WTC11 (cell line): ENCODE results near the gene HSP90AB1.

Experiments
- ATF1 ChIP-seq: sonication (generic); formaldehyde crosslinking; IDR thresholded peaks from 2 replicates; pipeline ENCODE4 v1.8.1; 2023; ENCODE audit warnings: mild to moderate bottlenecking, moderate library complexity, missing genetic modification reagents
- ESRRA ChIP-seq: sonication (generic); formaldehyde crosslinking; IDR thresholded peaks from 2 replicates; pipeline ENCODE4 v1.8.1; 2022; ENCODE audit warnings: mild to moderate bottlenecking, missing genetic modification reagents, borderline replicate concordance
- NR2C2 ChIP-seq: sonication (generic); formaldehyde crosslinking; IDR thresholded peaks from 2 replicates; pipeline ENCODE4 v1.8.0; 2022; ENCODE audit warnings: mild to moderate bottlenecking, missing genetic modification reagents
- SP1 ChIP-seq: sonication (generic); formaldehyde crosslinking; conservative IDR thresholded peaks from 2 replicates; pipeline ENCODE4 v1.8.1; 2022; ENCODE audit warnings: missing genetic modification reagents
- TEAD4 ChIP-seq: sonication (generic); formaldehyde crosslinking; IDR thresholded peaks from 2 replicates; pipeline ENCODE4 v1.8.0; 2022; ENCODE audit warnings: mild to moderate bottlenecking, missing genetic modification reagents
- TF ChIP-seq, protein P1 (sequence below): fragments of 200-600 bp; IDR thresholded peaks from 2 replicates; pipeline ENCODE4 v1.8.0; 2022; ENCODE audit warnings: antibody characterized with exemption
- TF ChIP-seq, protein P2 (sequence below): fragments of 250-450 bp; sonication (Bioruptor Pico); IDR thresholded peaks from 2 replicates; pipeline ENCODE4 v2.1.2; 2022; ENCODE audit warnings: mild to moderate bottlenecking, moderate library complexity
- TF ChIP-seq, protein P3 (sequence below): sonication (generic); formaldehyde crosslinking; IDR thresholded peaks from 2 replicates; pipeline ENCODE4 v1.8.0; 2022; ENCODE audit warnings: missing genetic modification reagents
- TF ChIP-seq, protein P4 (sequence below): sonication (generic); formaldehyde crosslinking; IDR thresholded peaks from 2 replicates; pipeline ENCODE4 v1.8.1; 2023; ENCODE audit warnings: mild to moderate bottlenecking, missing genetic modification reagents, borderline replicate concordance

DNA sequence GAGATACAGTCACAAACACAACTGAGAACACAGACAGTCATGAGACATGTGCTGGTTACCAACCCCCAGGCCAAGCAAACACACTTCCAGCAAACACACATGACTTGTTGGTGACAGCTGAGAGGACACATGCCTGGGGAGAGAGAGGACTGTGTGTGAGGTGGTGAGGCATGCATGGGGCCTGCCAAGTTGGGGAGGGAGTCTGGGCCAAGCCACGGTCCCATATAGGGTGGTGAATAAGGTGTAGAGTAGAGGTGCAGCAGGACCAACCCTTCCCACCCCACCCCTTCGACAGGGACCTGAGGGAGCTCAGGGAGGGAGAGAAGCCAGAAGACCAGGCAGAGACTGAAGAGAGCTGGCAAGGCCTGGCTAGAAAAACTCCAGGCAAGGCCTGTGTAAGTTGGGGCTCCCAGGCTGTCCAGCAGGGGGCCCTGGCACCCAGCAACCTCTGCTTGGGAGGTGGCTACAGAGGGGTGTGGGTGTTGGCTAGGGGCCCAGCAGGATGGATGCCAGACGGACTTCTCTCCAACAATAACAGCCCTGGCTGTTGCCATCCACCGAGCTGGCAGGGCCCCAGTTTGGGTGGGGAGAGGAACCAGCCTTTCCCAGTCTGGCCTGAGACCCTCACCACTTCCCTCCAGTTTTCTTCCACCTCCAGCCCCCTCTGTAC lies 25.5 kb upstream of the HSP90AB1 start:
- TF ChIP-seq, protein P1, sequence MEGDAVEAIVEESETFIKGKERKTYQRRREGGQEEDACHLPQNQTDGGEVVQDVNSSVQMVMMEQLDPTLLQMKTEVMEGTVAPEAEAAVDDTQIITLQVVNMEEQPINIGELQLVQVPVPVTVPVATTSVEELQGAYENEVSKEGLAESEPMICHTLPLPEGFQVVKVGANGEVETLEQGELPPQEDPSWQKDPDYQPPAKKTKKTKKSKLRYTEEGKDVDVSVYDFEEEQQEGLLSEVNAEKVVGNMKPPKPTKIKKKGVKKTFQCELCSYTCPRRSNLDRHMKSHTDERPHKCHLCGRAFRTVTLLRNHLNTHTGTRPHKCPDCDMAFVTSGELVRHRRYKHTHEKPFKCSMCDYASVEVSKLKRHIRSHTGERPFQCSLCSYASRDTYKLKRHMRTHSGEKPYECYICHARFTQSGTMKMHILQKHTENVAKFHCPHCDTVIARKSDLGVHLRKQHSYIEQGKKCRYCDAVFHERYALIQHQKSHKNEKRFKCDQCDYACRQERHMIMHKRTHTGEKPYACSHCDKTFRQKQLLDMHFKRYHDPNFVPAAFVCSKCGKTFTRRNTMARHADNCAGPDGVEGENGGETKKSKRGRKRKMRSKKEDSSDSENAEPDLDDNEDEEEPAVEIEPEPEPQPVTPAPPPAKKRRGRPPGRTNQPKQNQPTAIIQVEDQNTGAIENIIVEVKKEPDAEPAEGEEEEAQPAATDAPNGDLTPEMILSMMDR: peak; percentile 45; the same call in 1 of the 2 replicates
- TF ChIP-seq, protein P2, sequence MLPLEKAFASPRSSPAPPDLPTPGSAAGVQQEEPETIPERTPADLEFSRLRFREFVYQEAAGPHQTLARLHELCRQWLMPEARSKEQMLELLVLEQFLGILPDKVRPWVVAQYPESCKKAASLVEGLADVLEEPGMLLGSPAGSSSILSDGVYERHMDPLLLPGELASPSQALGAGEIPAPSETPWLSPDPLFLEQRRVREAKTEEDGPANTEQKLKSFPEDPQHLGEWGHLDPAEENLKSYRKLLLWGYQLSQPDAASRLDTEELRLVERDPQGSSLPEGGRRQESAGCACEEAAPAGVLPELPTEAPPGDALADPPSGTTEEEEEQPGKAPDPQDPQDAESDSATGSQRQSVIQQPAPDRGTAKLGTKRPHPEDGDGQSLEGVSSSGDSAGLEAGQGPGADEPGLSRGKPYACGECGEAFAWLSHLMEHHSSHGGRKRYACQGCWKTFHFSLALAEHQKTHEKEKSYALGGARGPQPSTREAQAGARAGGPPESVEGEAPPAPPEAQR (CRISPR knock-in tag): no peak
- TF ChIP-seq, protein P3, sequence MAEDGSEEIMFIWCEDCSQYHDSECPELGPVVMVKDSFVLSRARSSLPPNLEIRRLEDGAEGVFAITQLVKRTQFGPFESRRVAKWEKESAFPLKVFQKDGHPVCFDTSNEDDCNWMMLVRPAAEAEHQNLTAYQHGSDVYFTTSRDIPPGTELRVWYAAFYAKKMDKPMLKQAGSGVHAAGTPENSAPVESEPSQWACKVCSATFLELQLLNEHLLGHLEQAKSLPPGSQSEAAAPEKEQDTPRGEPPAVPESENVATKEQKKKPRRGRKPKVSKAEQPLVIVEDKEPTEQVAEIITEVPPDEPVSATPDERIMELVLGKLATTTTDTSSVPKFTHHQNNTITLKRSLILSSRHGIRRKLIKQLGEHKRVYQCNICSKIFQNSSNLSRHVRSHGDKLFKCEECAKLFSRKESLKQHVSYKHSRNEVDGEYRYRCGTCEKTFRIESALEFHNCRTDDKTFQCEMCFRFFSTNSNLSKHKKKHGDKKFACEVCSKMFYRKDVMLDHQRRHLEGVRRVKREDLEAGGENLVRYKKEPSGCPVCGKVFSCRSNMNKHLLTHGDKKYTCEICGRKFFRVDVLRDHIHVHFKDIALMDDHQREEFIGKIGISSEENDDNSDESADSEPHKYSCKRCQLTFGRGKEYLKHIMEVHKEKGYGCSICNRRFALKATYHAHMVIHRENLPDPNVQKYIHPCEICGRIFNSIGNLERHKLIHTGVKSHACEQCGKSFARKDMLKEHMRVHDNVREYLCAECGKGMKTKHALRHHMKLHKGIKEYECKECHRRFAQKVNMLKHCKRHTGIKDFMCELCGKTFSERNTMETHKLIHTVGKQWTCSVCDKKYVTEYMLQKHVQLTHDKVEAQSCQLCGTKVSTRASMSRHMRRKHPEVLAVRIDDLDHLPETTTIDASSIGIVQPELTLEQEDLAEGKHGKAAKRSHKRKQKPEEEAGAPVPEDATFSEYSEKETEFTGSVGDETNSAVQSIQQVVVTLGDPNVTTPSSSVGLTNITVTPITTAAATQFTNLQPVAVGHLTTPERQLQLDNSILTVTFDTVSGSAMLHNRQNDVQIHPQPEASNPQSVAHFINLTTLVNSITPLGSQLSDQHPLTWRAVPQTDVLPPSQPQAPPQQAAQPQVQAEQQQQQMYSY (CRISPR knock-in tag): no peak
- TF ChIP-seq TEAD4 (no peak), ESRRA (CRISPR knock-in tag) (no peak), SP1 (no peak), ATF1 (CRISPR knock-in tag) (no peak), NR2C2 (CRISPR knock-in tag) (no peak)
- TF ChIP-seq, protein P4, sequence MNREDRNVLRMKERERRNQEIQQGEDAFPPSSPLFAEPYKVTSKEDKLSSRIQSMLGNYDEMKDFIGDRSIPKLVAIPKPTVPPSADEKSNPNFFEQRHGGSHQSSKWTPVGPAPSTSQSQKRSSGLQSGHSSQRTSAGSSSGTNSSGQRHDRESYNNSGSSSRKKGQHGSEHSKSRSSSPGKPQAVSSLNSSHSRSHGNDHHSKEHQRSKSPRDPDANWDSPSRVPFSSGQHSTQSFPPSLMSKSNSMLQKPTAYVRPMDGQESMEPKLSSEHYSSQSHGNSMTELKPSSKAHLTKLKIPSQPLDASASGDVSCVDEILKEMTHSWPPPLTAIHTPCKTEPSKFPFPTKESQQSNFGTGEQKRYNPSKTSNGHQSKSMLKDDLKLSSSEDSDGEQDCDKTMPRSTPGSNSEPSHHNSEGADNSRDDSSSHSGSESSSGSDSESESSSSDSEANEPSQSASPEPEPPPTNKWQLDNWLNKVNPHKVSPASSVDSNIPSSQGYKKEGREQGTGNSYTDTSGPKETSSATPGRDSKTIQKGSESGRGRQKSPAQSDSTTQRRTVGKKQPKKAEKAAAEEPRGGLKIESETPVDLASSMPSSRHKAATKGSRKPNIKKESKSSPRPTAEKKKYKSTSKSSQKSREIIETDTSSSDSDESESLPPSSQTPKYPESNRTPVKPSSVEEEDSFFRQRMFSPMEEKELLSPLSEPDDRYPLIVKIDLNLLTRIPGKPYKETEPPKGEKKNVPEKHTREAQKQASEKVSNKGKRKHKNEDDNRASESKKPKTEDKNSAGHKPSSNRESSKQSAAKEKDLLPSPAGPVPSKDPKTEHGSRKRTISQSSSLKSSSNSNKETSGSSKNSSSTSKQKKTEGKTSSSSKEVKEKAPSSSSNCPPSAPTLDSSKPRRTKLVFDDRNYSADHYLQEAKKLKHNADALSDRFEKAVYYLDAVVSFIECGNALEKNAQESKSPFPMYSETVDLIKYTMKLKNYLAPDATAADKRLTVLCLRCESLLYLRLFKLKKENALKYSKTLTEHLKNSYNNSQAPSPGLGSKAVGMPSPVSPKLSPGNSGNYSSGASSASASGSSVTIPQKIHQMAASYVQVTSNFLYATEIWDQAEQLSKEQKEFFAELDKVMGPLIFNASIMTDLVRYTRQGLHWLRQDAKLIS (CRISPR knock-in tag): no peak
